HG03558 (cell line): ENCODE data around the gene LONRF2.
A peak's percentile ranks its signal among the peaks of the same experiment; 100 is the strongest.

Experiments
- ATAC-seq: cut with Tn5 transposase; IDR thresholded peaks from one replicate; pipeline ENCODE4 v1.9.1; 2021; ENCODE audit warnings: moderate number of reproducible peaks; ENCODE audit not compliant: unreplicated experiment; ENCODE audit errors: extremely low read depth

Gene LONRF2

DNA sequence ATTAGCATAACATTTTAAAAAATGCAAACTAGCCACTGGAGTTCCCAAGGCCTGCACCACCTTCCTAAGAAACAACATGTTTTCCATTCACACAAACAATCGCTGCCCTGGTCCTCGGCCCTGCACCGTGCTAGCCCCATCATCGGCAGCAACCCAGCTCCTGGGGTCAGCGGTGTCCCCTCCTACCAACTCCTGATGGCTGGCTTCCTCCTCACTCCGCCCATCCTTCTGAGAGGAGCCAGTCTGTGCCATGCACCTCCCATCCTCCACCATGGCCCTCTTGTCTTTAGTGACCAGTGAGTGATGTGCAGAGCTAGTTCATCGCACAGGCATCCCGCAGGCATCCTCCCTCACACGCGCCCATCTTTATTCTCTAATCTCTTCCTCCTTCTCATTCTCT lies 81.9 kb downstream of the LONRF2 start:
- no peak for ATAC-seq

GRCh38 chr2:100239486-100240210 lies 82.7 kb downstream of the LONRF2 start:
- no peak for ATAC-seq

- no peak for ATAC-seq
Observed at GRCh38 chr2:100238471-100238870, 83.8 kb downstream of the LONRF2 start.

DNA sequence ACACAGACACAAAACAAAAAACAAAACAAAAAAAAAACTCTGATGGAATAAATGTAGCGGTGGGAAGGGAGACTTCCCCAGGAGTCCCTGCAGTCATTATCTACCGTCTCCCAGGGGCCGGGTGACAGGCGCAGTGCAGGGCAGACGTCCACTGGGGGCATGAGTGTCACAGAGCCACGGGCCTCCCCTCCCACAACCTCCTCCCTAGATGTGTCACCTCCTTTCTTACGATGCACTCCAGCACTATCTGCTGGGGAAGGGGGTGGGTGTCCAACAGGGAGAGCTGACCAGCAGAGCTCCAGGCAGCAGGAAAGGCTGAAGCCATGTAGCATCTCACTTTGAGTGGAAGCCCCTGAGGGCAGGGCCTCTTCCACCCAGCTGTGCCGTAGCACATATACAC lies 84.5 kb downstream of the LONRF2 start:
- no peak for ATAC-seq

- no peak for ATAC-seq
Observed at GRCh38 chr2:100237163-100237562, 85.1 kb downstream of the LONRF2 start.

DNA sequence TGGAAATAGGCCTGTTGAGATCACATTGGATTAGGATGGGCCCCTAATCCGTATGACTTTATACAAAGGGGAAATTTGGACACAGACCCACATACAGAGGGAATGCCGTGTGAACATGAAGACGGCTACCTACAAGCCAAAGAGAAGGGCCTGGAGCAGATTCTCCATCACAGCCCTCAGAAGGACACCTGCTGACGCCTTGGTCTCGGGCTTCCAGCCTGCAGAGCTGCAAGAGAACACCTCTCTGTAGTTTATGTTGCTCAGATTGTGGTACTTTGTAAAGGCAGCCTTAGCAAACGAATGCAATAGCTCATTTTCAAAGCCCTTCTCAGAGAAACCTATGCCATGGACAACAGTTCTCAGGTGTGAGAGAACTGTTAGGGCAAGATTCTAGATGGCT lies 86.1 kb downstream of the LONRF2 start:
- ATAC-seq: no peak

DNA sequence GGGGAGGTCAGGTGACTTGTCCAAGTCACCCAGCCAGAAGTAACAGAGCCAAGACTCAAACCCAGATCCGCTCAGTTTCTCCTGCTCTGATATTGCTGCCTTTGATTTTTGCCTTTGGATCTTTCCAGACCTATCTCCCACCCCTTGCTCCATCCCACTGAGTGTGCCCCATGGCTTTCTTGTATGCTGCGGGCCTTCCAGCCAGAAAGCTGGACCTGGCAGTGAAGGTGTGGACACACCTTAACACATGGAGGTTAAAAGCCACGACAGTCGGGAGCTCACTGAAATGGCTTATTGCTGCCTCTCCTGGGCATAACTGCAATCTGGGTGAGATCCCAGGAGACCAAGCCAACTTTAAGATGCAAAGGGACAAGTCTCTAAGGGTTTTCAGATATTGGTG lies 86.7 kb downstream of the LONRF2 start:
- ATAC-seq: no peak

- peak; percentile 92 for ATAC-seq
Observed at GRCh38 chr2:100235098-100235497, 87.2 kb downstream of the LONRF2 start.

- no peak for ATAC-seq
Observed at GRCh38 chr2:100234141-100234540, 88.2 kb downstream of the LONRF2 start.

- ATAC-seq: no peak
Observed at GRCh38 chr2:100233061-100233460, 89.2 kb downstream of the LONRF2 start.

GRCh38 chr2:100230754-100231153 lies 91.5 kb downstream of the LONRF2 start:
- ATAC-seq: no peak

DNA sequence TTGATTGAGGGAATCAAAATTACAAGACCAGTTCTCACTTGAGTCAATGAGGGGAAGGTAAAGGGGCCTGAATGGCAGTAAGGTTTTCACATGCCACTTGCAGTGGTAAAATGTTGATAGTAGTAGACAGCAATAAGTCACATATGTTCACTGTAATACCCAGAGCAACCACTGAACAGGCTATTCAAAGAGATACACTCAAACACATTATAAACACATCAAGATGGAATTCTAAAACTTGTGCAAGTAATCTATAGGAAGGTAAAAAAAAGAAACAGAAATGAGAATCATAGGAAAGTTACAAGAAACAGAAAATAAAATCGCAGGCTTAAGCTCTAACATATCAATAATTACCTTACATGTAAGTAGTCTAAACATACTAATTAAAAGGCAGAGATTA lies 93.3 kb downstream of the LONRF2 start:
- ATAC-seq: no peak

DNA sequence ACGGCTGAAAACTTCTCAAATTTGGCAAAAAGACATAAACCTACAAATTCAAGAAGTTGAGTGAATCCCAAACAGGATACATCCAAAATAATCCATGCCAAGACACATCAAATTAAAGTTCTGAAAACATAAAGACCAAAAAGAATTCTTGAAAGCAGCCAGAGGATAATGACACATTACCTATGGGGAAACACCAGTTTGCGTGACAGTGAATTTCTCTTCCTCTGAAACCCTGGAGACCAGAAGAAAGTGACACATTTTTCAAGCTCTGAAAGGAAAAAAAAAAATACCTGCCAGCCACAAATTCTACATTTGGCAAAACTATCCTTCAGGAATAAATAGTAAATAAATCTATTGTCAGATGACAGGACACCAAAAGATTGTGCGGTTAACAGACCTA lies 93.9 kb downstream of the LONRF2 start:
- ATAC-seq: no peak

DNA sequence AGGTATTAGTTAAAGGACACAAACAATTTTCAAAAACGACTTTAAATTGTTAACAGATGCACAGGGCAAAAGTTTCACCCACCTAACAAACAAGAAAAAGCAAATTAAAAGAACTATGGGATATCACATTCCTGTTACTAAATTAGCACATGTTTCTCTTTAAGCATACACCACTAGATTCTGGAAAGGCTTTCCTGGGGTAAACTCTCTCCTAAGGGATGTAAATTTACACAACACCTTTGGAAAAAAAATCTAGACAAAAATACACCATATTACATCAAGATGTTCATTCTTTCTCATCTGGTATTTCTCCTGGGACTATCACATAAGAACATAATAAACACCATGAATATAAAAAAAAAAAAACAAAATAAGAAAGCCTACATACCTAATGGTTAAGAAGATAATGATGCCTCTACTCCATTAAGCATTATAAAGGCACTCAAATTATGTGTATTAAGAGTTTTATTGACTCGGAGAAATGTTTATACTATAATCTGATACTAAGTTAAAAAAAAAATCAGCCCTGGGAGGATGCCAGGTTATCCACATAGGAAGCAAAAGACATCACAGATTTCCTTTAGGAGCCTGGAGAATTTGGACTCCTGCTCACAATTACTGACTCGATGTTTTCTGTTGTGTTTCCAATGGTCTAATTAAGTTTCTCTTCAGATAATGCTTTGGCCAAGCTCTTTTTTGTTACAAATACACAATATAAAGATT lies 97.2 kb downstream of the LONRF2 start:
- ATAC-seq: no peak

GRCh38 chr2:100223502-100223901 lies 98.8 kb downstream of the LONRF2 start:
- no peak for ATAC-seq
